Measurements from ENCODE around the gene NAA50.

DNA sequence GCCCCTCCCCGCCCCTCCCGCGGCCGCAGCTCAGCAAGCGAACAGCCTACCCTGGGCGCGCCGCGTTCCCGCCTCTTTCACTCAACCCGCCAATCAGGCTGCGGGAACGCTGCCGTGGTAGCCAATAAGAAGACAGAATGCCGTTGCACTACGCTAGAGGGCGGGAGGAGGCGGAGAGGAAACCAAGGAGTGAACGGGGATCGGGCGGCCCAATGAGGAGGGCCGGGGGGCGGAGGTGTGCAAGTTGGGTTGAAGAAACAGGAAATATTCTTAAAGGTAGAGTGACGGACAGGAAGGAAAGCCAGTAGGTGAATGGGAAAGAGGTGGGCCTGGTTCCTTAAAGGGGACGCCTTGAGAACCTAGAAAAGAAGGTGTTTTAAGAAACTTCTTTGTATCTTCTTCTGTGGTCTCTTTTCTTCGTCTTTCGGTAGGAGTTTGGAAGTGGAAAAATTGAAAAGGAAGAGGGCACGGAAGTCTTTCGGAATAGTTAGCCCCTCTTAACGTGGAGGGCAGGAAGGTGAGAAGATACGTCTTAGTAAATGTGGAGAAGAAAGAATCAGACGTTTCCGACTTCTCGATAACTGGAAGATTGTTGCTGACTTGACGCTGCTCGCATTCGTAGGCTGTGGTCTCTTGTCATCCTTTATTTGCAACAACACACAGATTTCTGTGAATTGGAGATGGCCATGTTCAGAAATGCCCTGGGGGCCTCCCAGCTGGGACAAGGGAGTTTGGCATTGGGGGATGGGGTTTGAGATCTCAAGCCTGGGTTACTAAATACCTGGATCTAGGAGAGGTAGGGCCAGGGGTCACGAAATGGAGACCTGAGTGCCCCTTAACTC is 49.2 kb downstream of the NAA50 start:
- TF ChIP-seq, protein P1, sequence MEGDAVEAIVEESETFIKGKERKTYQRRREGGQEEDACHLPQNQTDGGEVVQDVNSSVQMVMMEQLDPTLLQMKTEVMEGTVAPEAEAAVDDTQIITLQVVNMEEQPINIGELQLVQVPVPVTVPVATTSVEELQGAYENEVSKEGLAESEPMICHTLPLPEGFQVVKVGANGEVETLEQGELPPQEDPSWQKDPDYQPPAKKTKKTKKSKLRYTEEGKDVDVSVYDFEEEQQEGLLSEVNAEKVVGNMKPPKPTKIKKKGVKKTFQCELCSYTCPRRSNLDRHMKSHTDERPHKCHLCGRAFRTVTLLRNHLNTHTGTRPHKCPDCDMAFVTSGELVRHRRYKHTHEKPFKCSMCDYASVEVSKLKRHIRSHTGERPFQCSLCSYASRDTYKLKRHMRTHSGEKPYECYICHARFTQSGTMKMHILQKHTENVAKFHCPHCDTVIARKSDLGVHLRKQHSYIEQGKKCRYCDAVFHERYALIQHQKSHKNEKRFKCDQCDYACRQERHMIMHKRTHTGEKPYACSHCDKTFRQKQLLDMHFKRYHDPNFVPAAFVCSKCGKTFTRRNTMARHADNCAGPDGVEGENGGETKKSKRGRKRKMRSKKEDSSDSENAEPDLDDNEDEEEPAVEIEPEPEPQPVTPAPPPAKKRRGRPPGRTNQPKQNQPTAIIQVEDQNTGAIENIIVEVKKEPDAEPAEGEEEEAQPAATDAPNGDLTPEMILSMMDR (IDR thresholded peaks at IDR 0.05), result no peak
- TF ChIP-seq, protein P2, sequence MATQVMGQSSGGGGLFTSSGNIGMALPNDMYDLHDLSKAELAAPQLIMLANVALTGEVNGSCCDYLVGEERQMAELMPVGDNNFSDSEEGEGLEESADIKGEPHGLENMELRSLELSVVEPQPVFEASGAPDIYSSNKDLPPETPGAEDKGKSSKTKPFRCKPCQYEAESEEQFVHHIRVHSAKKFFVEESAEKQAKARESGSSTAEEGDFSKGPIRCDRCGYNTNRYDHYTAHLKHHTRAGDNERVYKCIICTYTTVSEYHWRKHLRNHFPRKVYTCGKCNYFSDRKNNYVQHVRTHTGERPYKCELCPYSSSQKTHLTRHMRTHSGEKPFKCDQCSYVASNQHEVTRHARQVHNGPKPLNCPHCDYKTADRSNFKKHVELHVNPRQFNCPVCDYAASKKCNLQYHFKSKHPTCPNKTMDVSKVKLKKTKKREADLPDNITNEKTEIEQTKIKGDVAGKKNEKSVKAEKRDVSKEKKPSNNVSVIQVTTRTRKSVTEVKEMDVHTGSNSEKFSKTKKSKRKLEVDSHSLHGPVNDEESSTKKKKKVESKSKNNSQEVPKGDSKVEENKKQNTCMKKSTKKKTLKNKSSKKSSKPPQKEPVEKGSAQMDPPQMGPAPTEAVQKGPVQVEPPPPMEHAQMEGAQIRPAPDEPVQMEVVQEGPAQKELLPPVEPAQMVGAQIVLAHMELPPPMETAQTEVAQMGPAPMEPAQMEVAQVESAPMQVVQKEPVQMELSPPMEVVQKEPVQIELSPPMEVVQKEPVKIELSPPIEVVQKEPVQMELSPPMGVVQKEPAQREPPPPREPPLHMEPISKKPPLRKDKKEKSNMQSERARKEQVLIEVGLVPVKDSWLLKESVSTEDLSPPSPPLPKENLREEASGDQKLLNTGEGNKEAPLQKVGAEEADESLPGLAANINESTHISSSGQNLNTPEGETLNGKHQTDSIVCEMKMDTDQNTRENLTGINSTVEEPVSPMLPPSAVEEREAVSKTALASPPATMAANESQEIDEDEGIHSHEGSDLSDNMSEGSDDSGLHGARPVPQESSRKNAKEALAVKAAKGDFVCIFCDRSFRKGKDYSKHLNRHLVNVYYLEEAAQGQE (IDR thresholded peaks at IDR 0.05; ENCODE audit: insufficient read depth in 1 of 2, low read depth in 2 of 2, low read length in 1 of 2), result no peak
- no peak; the same call in 1 of the 2 replicates for TF ChIP-seq POLR2AphosphoS5 (IDR thresholded peaks at IDR 0.05; ENCODE audit: low read depth, low read length)

Measured in Panc1 (cell line).